Measurements from ENCODE around the gene YES1.
A peak's percentile ranks its signal among the peaks of the same experiment; 100 is the strongest.
"Not testable (repeated sequence)": the region's sequence is repeated elsewhere in the genome, so short reads cannot be mapped to it uniquely, and the experiment has no call there.

YES1 gene

GRCh38 chr18:809985-810642, 1.9 kb downstream of the YES1 start:
- no peaks in the 10 kb centered on the region for H3K36me3 ChIP-seq (ENCODE audit: control insufficient read depth in 1 of 2, insufficient read depth in 2 of 2, low read length in 2 of 2)
- no peaks in the 10 kb centered on the region for H3K9me3 ChIP-seq (ENCODE audit: control insufficient read depth in 1 of 2, low read length in 2 of 2)
- peak overlapping the region; percentile 61 to 88 for H3K4me3 ChIP-seq (ENCODE audit: low read depth in 1 of 2, low read length in 2 of 2)
- H3K27ac ChIP-seq (ENCODE audit: low read depth, low read length), result no peak overlapping the region
- no peaks in the 10 kb centered on the region for H3K27me3 ChIP-seq (ENCODE audit: control insufficient read depth in 1 of 2, insufficient read depth in 2 of 2, low read length in 2 of 2)
- peaks cover 18 to 34% of the 10 kb centered on the region in 2 donors for H3K4me1 ChIP-seq (ENCODE audit: control insufficient read depth in 1 of 2, insufficient read depth in 2 of 2, low read length in 2 of 2)
- H3K9ac ChIP-seq (ENCODE audit: low read depth in 1 of 2, low read length in 2 of 2), result peak overlapping the region in 1 of 2 donors; percentile 81

- peaks cover 20 to 33% of the 10 kb centered on the region in 2 donors for H3K4me1 ChIP-seq (ENCODE audit: control insufficient read depth in 1 of 2, insufficient read depth in 2 of 2, low read length in 2 of 2)
- not testable (repeated sequence) for H3K27me3 ChIP-seq (ENCODE audit: control insufficient read depth in 1 of 2, insufficient read depth in 2 of 2, low read length in 2 of 2); H3K9ac ChIP-seq (ENCODE audit: low read depth in 1 of 2, low read length in 2 of 2); H3K4me3 ChIP-seq (ENCODE audit: low read depth in 1 of 2, low read length in 2 of 2); H3K9me3 ChIP-seq (ENCODE audit: control insufficient read depth in 1 of 2, low read length in 2 of 2); H3K36me3 ChIP-seq (ENCODE audit: control insufficient read depth in 1 of 2, insufficient read depth in 2 of 2, low read length in 2 of 2); H3K27ac ChIP-seq (ENCODE audit: low read depth, low read length)
These were observed 2.8 kb downstream of the YES1 start for GRCh38 chr18:809228-809627.

- no peak overlapping the region for H3K4me3 ChIP-seq (ENCODE audit: low read depth in 1 of 2, low read length in 2 of 2)
- H3K27me3 ChIP-seq (ENCODE audit: control insufficient read depth in 1 of 2, insufficient read depth in 2 of 2, low read length in 2 of 2), result no peaks in the 10 kb centered on the region
- H3K9me3 ChIP-seq (ENCODE audit: control insufficient read depth in 1 of 2, low read length in 2 of 2), result no peaks in the 10 kb centered on the region
- no peak overlapping the region for H3K9ac ChIP-seq (ENCODE audit: low read depth in 1 of 2, low read length in 2 of 2)
- H3K4me1 ChIP-seq (ENCODE audit: control insufficient read depth in 1 of 2, insufficient read depth in 2 of 2, low read length in 2 of 2), result peaks cover 20 to 33% of the 10 kb centered on the region in 2 donors
- H3K27ac ChIP-seq (ENCODE audit: low read depth, low read length), result no peak overlapping the region
- H3K36me3 ChIP-seq (ENCODE audit: control insufficient read depth in 1 of 2, insufficient read depth in 2 of 2, low read length in 2 of 2), result no peaks in the 10 kb centered on the region
These were observed 3.5 kb downstream of the YES1 start for GRCh38 chr18:808502-808901.

- Histone ChIP-seq H3K9ac (ENCODE audit: low read depth in 1 of 2, low read length in 2 of 2) (no peak overlapping the region), H3K27ac (ENCODE audit: low read depth, low read length) (no peak overlapping the region), H3K9me3 (ENCODE audit: control insufficient read depth in 1 of 2, low read length in 2 of 2) (no peaks in the 10 kb centered on the region), H3K4me3 (ENCODE audit: low read depth in 1 of 2, low read length in 2 of 2) (no peak overlapping the region), H3K36me3 (ENCODE audit: control insufficient read depth in 1 of 2, insufficient read depth in 2 of 2, low read length in 2 of 2) (no peaks in the 10 kb centered on the region), H3K4me1 (ENCODE audit: control insufficient read depth in 1 of 2, insufficient read depth in 2 of 2, low read length in 2 of 2) (peaks cover 18 to 33% of the 10 kb centered on the region in 2 donors), H3K27me3 (ENCODE audit: control insufficient read depth in 1 of 2, insufficient read depth in 2 of 2, low read length in 2 of 2) (no peaks in the 10 kb centered on the region)
These were observed 4.0 kb downstream of the YES1 start for GRCh38 chr18:808086-808485.

GRCh38 chr18:805755-806110, 6.3 kb downstream of the YES1 start:
- H3K27ac ChIP-seq (ENCODE audit: low read depth, low read length), result no peak overlapping the region
- no peaks in the 10 kb centered on the region for H3K36me3 ChIP-seq (ENCODE audit: control insufficient read depth in 1 of 2, insufficient read depth in 2 of 2, low read length in 2 of 2)
- H3K27me3 ChIP-seq (ENCODE audit: control insufficient read depth in 1 of 2, insufficient read depth in 2 of 2, low read length in 2 of 2), result no peaks in the 10 kb centered on the region
- peak overlapping the region; percentile 4 to 31 for H3K4me3 ChIP-seq (ENCODE audit: low read depth in 1 of 2, low read length in 2 of 2)
- H3K9ac ChIP-seq (ENCODE audit: low read depth in 1 of 2, low read length in 2 of 2), result no peak overlapping the region
- no peaks in the 10 kb centered on the region for H3K9me3 ChIP-seq (ENCODE audit: control insufficient read depth in 1 of 2, low read length in 2 of 2)
- H3K4me1 ChIP-seq (ENCODE audit: control insufficient read depth in 1 of 2, insufficient read depth in 2 of 2, low read length in 2 of 2), result peaks cover 14 to 33% of the 10 kb centered on the region in 2 donors

GRCh38 chr18:805008-805754, 6.9 kb downstream of the YES1 start:
- Histone ChIP-seq H3K4me3 (ENCODE audit: low read depth in 1 of 2, low read length in 2 of 2) (peak overlapping the region; percentile 4 to 31), H3K4me1 (ENCODE audit: control insufficient read depth in 1 of 2, insufficient read depth in 2 of 2, low read length in 2 of 2) (peaks cover 14 to 29% of the 10 kb centered on the region in 2 donors), H3K27me3 (ENCODE audit: control insufficient read depth in 1 of 2, insufficient read depth in 2 of 2, low read length in 2 of 2) (no peaks in the 10 kb centered on the region), H3K36me3 (ENCODE audit: control insufficient read depth in 1 of 2, insufficient read depth in 2 of 2, low read length in 2 of 2) (no peaks in the 10 kb centered on the region), H3K9me3 (ENCODE audit: control insufficient read depth in 1 of 2, low read length in 2 of 2) (no peaks in the 10 kb centered on the region), H3K9ac (ENCODE audit: low read depth in 1 of 2, low read length in 2 of 2) (peak overlapping the region in 1 of 2 donors; percentile 30), H3K27ac (ENCODE audit: low read depth, low read length) (no peak overlapping the region)

GRCh38 chr18:801137-801536, 10.9 kb downstream of the YES1 start:
- H3K4me3 ChIP-seq (ENCODE audit: low read depth in 1 of 2, low read length in 2 of 2), result no peak overlapping the region
- no peaks in the 10 kb centered on the region for H3K9me3 ChIP-seq (ENCODE audit: control insufficient read depth in 1 of 2, low read length in 2 of 2)
- H3K4me1 ChIP-seq (ENCODE audit: control insufficient read depth in 1 of 2, insufficient read depth in 2 of 2, low read length in 2 of 2), result peaks cover 11 to 12% of the 10 kb centered on the region in 2 donors
- no peaks in the 10 kb centered on the region for H3K36me3 ChIP-seq (ENCODE audit: control insufficient read depth in 1 of 2, insufficient read depth in 2 of 2, low read length in 2 of 2)
- H3K27me3 ChIP-seq (ENCODE audit: control insufficient read depth in 1 of 2, insufficient read depth in 2 of 2, low read length in 2 of 2), result no peaks in the 10 kb centered on the region
- no peak overlapping the region for H3K9ac ChIP-seq (ENCODE audit: low read depth in 1 of 2, low read length in 2 of 2)
- no peak overlapping the region for H3K27ac ChIP-seq (ENCODE audit: low read depth, low read length)

- Histone ChIP-seq H3K4me3 (ENCODE audit: low read depth in 1 of 2, low read length in 2 of 2) (no peak overlapping the region), H3K9me3 (ENCODE audit: control insufficient read depth in 1 of 2, low read length in 2 of 2) (no peaks in the 10 kb centered on the region), H3K9ac (ENCODE audit: low read depth in 1 of 2, low read length in 2 of 2) (no peak overlapping the region), H3K36me3 (ENCODE audit: control insufficient read depth in 1 of 2, insufficient read depth in 2 of 2, low read length in 2 of 2) (no peaks in the 10 kb centered on the region), H3K27me3 (ENCODE audit: control insufficient read depth in 1 of 2, insufficient read depth in 2 of 2, low read length in 2 of 2) (no peaks in the 10 kb centered on the region), H3K4me1 (ENCODE audit: control insufficient read depth in 1 of 2, insufficient read depth in 2 of 2, low read length in 2 of 2) (peaks cover under 1 to 1% of the 10 kb centered on the region in 2 donors), H3K27ac (ENCODE audit: low read depth, low read length) (no peak overlapping the region)
These were observed 12.1 kb downstream of the YES1 start for GRCh38 chr18:799943-800342.

GRCh38 chr18:795383-795782, 16.7 kb downstream of the YES1 start:
- H3K9me3 ChIP-seq (ENCODE audit: control insufficient read depth in 1 of 2, low read length in 2 of 2); H3K9ac ChIP-seq (ENCODE audit: low read depth in 1 of 2, low read length in 2 of 2); H3K4me3 ChIP-seq (ENCODE audit: low read depth in 1 of 2, low read length in 2 of 2); H3K4me1 ChIP-seq (ENCODE audit: control insufficient read depth in 1 of 2, insufficient read depth in 2 of 2, low read length in 2 of 2); H3K27me3 ChIP-seq (ENCODE audit: control insufficient read depth in 1 of 2, insufficient read depth in 2 of 2, low read length in 2 of 2); H3K36me3 ChIP-seq (ENCODE audit: control insufficient read depth in 1 of 2, insufficient read depth in 2 of 2, low read length in 2 of 2); H3K27ac ChIP-seq (ENCODE audit: low read depth, low read length): not testable (repeated sequence)

GRCh38 chr18:789397-789796, 22.6 kb downstream of the YES1 start:
- no peaks in the 10 kb centered on the region for H3K36me3 ChIP-seq (ENCODE audit: control insufficient read depth in 1 of 2, insufficient read depth in 2 of 2, low read length in 2 of 2)
- H3K4me3 ChIP-seq (ENCODE audit: low read depth in 1 of 2, low read length in 2 of 2), result no peak overlapping the region
- no peaks in the 10 kb centered on the region for H3K27me3 ChIP-seq (ENCODE audit: control insufficient read depth in 1 of 2, insufficient read depth in 2 of 2, low read length in 2 of 2)
- H3K9me3 ChIP-seq (ENCODE audit: control insufficient read depth in 1 of 2, low read length in 2 of 2), result no peaks in the 10 kb centered on the region
- no peak overlapping the region for H3K27ac ChIP-seq (ENCODE audit: low read depth, low read length)
- no peaks in the 10 kb centered on the region for H3K4me1 ChIP-seq (ENCODE audit: control insufficient read depth in 1 of 2, insufficient read depth in 2 of 2, low read length in 2 of 2)
- no peak overlapping the region for H3K9ac ChIP-seq (ENCODE audit: low read depth in 1 of 2, low read length in 2 of 2)
